ENCODE data around the gene THSD7B. TPM values are rescaled to one million over a fixed set of nuclear protein-coding genes. Genes with fewer than 3 reads are reported as not detected.

The THSD7B gene
- polyA plus RNA-seq, 1 donor from 2014 or later, result 0.46 TPM

- H3K9ac ChIP-seq (ENCODE audit: low read length), result no peak overlapping the region
- H3K36me3 ChIP-seq (ENCODE audit: insufficient read depth, low read length), result no peaks in the 10 kb centered on the region
- no peaks in the 10 kb centered on the region for H3K27me3 ChIP-seq (ENCODE audit: insufficient read depth, low read depth, low read length)
- no peak overlapping the region for H3K4me2 ChIP-seq (ENCODE audit: low read length)
- TF ChIP-seq MXI1 (conservative IDR thresholded peaks at IDR 0.05; ENCODE audit: poor library complexity, severe bottlenecking), result no peak
- TF ChIP-seq EZH2 (IDR thresholded peaks at IDR 0.05; ENCODE audit: borderline replicate concordance, insufficient read depth, low read length, poor library complexity, severe bottlenecking), result no peak
- no peak for TF ChIP-seq RAD21 (conservative IDR thresholded peaks at IDR 0.05)
- TF ChIP-seq SMC3 (conservative IDR thresholded peaks at IDR 0.05; ENCODE audit: poor library complexity), result no peak
- TF ChIP-seq POLR2AphosphoS5 (IDR thresholded peaks at IDR 0.05), result no peak
- TF ChIP-seq TAF1 (IDR thresholded peaks at IDR 0.05; ENCODE audit: low read depth), result no peak
- no peak for TF ChIP-seq CTCF (IDR thresholded peaks at IDR 0.05; ENCODE audit: poor library complexity, severe bottlenecking)
- no peak for TF ChIP-seq REST (IDR thresholded peaks at IDR 0.05; ENCODE audit: borderline replicate concordance)
- H3K9me2 ChIP-seq (ENCODE audit: insufficient read depth, low read length), result no peaks in the 10 kb centered on the region
- H3K9me3 ChIP-seq (ENCODE audit: low read length), result no peaks in the 10 kb centered on the region
- H2AFZ ChIP-seq (ENCODE audit: low read depth, low read length), result no peak overlapping the region
- no peaks in the 10 kb centered on the region for H3K79me2 ChIP-seq (replicated peaks; ENCODE audit: insufficient read depth, low read length)
- H3K27ac ChIP-seq (ENCODE audit: low read length), result no peak overlapping the region
- H4K20me1 ChIP-seq (ENCODE audit: insufficient read depth), result no peaks in the 10 kb centered on the region
- no peak overlapping the region for H3K4me3 ChIP-seq (ENCODE audit: low read length)
- H3F3A ChIP-seq (ENCODE audit: insufficient read depth, low read length, poor library complexity, severe bottlenecking), result no peaks in the 10 kb centered on the region
These were observed 346.6 kb downstream of the THSD7B start for GRCh38 chr2:137111896-137112295.

- H3K9ac ChIP-seq (ENCODE audit: low read length), result no peak overlapping the region
- TF ChIP-seq MXI1 (conservative IDR thresholded peaks at IDR 0.05; ENCODE audit: poor library complexity, severe bottlenecking), result no peak
- no peak for TF ChIP-seq TAF1 (IDR thresholded peaks at IDR 0.05; ENCODE audit: low read depth)
- no peak for TF ChIP-seq POLR2AphosphoS5 (IDR thresholded peaks at IDR 0.05)
- TF ChIP-seq EZH2 (IDR thresholded peaks at IDR 0.05; ENCODE audit: borderline replicate concordance, insufficient read depth, low read length, poor library complexity, severe bottlenecking), result no peak
- TF ChIP-seq EP300 (conservative IDR thresholded peaks at IDR 0.05; ENCODE audit: poor library complexity, severe bottlenecking), result no peak
- TF ChIP-seq REST (IDR thresholded peaks at IDR 0.05; ENCODE audit: borderline replicate concordance), result no peak
- no peak overlapping the region for H2AFZ ChIP-seq (ENCODE audit: low read depth, low read length)
- H4K20me1 ChIP-seq (ENCODE audit: insufficient read depth), result no peaks in the 10 kb centered on the region
- H3K79me2 ChIP-seq (replicated peaks; ENCODE audit: insufficient read depth, low read length), result no peaks in the 10 kb centered on the region
- no peak overlapping the region for H3K4me3 ChIP-seq (ENCODE audit: low read length)
- H3K9me3 ChIP-seq (ENCODE audit: low read length), result no peaks in the 10 kb centered on the region
- no peaks in the 10 kb centered on the region for H3K36me3 ChIP-seq (ENCODE audit: insufficient read depth, low read length)
- H3K27me3 ChIP-seq (ENCODE audit: insufficient read depth, low read depth, low read length), result no peaks in the 10 kb centered on the region
- no peaks in the 10 kb centered on the region for H3K9me2 ChIP-seq (ENCODE audit: insufficient read depth, low read length)
- H3F3A ChIP-seq (ENCODE audit: insufficient read depth, low read length, poor library complexity, severe bottlenecking), result no peaks in the 10 kb centered on the region
- H3K27ac ChIP-seq (ENCODE audit: low read length), result no peak overlapping the region
- no peak overlapping the region for H3K4me2 ChIP-seq (ENCODE audit: low read length)
These were observed 349.9 kb downstream of the THSD7B start for GRCh38 chr2:137115081-137115794.
